VCaP (cell line): ENCODE data around the gene DNAH10.

ENCODE experiments used
- H3K27ac ChIP-seq: fragments of 450-650 bp; 2 replicates; pipeline ENCODE4 v1.5.1; 2017
- TF ChIP-seq, protein P1 (sequence below): fragments of 450-650 bp; conservative IDR thresholded peaks from 2 replicates; pipeline ENCODE4 v1.5.1; 2017; ENCODE audit warnings: mild to moderate bottlenecking, moderate library complexity

Gene DNAH10

DNA sequence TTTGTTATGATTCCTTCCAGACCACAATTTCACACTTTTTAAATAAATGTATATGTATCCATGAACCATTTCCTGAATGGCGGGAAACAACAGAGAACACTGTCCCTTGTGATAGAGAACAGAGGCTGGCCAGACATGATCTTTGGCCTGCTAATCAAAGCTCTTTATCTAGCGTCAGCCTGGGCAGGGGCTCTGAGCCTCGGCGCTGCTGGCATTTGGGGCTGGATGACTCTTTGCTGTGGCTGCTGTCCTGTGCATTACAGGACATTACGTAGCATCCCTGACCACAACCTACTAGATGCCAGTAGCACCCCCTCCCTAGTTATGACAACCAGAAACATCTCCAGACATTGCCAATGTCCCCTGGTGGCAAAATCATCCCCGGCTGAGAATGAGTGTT lies 77.7 kb downstream of the DNAH10 start:
- TF ChIP-seq, protein P1, sequence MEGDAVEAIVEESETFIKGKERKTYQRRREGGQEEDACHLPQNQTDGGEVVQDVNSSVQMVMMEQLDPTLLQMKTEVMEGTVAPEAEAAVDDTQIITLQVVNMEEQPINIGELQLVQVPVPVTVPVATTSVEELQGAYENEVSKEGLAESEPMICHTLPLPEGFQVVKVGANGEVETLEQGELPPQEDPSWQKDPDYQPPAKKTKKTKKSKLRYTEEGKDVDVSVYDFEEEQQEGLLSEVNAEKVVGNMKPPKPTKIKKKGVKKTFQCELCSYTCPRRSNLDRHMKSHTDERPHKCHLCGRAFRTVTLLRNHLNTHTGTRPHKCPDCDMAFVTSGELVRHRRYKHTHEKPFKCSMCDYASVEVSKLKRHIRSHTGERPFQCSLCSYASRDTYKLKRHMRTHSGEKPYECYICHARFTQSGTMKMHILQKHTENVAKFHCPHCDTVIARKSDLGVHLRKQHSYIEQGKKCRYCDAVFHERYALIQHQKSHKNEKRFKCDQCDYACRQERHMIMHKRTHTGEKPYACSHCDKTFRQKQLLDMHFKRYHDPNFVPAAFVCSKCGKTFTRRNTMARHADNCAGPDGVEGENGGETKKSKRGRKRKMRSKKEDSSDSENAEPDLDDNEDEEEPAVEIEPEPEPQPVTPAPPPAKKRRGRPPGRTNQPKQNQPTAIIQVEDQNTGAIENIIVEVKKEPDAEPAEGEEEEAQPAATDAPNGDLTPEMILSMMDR: no peak
- H3K27ac ChIP-seq: no peak overlapping the region

DNA sequence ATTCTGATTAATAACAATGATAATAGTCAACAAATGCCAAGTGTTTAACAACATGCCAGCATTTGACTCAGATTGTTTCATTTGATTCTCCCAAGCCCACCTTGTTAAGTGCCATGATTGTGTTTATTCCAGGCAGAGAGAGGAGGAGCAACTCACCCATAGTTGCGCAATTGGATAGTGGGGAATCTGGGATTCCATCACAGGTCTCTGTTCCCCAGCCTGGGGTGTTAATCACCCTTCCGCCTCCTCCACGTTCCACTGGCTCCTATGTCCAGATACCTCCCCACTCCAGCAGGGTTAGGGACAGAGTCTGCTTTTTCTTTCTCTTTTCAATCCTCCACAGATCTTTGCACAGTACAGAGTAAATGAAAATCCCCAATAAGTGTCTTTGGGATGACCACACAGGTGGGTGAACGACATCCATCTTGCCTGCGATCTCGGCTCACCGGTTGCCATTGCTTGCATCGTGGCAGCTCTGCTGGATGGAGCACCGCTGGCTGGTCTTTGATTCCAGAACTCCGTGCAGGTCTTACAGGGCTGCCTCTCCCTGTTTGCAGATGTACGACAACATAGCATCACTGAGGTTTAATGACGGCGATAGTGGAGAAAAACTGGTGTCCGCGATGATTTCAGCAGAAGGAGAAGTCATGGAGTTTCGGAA lies 78.8 kb downstream of the DNAH10 start:
- no peak overlapping the region for H3K27ac ChIP-seq
- TF ChIP-seq, protein P1: no peak

DNA sequence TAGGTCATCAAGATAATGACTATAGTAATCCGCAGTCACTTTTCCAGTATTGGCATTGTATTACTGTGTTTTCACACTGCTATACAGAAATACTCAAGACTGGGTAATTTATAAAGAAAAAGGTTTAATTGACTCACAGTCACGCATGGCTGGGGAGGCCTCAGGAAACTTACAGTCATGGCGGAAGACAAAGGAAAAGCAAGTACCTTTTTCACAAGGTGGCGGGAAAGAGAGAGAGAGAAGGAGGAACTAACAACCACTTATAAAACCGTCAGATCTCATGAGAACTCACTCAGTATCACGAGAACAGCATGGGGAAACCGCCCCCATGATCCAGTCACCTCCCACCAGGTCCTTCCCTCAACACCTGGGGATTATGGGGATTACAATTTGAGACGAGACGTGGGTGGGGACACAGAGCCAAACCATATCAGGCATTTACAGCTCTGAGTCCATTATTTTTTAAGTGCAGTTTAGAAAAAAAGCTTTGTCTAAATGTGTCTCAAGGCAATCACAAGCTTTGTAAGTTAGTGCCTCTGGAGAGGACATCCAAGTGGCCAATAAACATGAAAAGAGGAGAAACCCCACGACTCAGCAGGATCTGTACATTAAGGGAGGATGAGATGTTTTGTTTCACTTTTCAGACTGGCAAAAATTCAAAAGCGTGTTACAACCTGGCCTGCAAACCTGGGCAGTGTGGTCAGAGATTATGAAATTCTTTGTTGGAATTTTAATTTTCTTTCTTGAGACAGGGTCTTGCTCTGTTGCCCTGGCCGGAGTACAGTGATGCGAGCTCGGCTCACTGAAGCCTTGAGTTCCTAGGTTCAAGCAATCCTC lies 82.0 kb downstream of the DNAH10 start:
- H3K27ac ChIP-seq: no peak overlapping the region
- TF ChIP-seq, protein P1: no peak

DNA sequence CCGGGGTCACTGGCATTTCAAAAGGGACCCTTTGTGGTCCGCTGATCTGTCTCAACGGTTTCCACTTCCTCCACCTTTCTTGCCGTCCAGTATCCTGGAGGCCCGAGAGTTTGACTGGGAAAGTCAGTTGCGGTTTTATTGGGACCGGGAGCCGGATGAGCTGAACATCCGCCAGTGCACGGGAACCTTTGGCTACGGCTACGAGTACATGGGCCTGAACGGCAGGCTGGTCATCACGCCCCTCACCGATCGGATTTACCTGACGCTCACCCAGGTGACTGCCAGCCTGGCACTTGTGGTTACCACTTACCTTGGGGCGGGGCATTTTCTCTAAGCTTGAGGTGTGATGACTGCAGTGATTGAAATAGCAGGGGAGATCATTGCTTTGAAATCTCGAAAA lies 83.8 kb downstream of the DNAH10 start:
- no peak overlapping the region for H3K27ac ChIP-seq
- TF ChIP-seq, protein P1: no peak

- TF ChIP-seq, protein P1: no peak
Measured at GRCh38 chr12:123846340-123846739, 84.2 kb downstream of the DNAH10 start.

GRCh38 chr12:123847019-123847418 lies 84.9 kb downstream of the DNAH10 start:
- TF ChIP-seq, protein P1: no peak

More at GRCh38 chr12:123846340-123846739, 84.2 kb downstream of the DNAH10 start:
- H3K27ac ChIP-seq: no peak overlapping the region

DNA sequence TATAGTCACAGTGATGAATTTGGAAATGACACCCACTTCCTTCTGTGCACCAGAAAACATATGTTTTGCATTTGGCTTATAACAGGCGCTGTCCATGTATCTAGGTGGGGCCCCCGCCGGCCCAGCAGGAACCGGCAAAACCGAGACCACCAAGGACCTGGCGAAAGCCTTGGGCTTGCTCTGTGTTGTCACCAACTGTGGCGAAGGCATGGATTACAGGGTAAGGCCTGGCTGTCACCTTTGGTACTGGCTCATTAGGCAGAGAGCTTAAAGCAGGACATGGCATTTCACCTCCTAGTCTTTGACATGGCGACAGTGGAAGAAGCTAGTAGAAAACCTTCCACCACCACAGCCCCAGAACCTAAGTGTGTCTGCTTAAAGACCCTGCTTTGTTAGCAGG lies 85.8 kb downstream of the DNAH10 start:
- H3K27ac ChIP-seq: no peak overlapping the region
- TF ChIP-seq, protein P1: no peak

More at GRCh38 chr12:123847019-123847418, 84.9 kb downstream of the DNAH10 start:
- no peak overlapping the region for H3K27ac ChIP-seq
